Transverse colon (tissue), 4 donors: ENCODE results near the gene SRGN. TPM values are rescaled to one million over a fixed set of nuclear protein-coding genes. Genes with fewer than 3 reads are reported as not detected.

Source experiments
- DNase-seq: peaks from one replicate; pipeline ENCODE4 v3.0.0-alpha.2; 2019
- H3K27ac ChIP-seq, 4 donors: fragments of 200-600 bp; sonication (generic); 2 replicates each; pipeline ENCODE4 v1.5.1; 2016 to 2018; ENCODE audit warnings: inconsistent platforms in 4 of 4
- H3K27me3 ChIP-seq: fragments of 200-600 bp; sonication (generic); 2 replicates; pipeline ENCODE4 v1.5.1; 2017; ENCODE audit warnings: inconsistent platforms
- H3K36me3 ChIP-seq, 4 donors: fragments of 200-600 bp; sonication (generic); 2 replicates each; pipeline ENCODE4 v1.5.1; 2017 to 2019; ENCODE audit warnings: inconsistent platforms in 4 of 4
- H3K4me1 ChIP-seq, 4 donors: fragments of 200-600 bp; sonication (generic); 2 replicates each; pipeline ENCODE4 v1.5.1; 2017 to 2020; ENCODE audit warnings: inconsistent platforms in 4 of 4
- H3K4me3 ChIP-seq, 4 donors: fragments of 200-600 bp; sonication (generic); 1 replicate in 1 of 4; 2 replicates in 3 of 4; pipeline versions ENCODE4 v1.5.1 to v1.6.1; 2017 to 2019; ENCODE audit warnings: inconsistent platforms in 4 of 4
- H3K9me3 ChIP-seq, 2 donors: fragments of 200-600 bp; sonication (generic); 2 replicates each; pipeline ENCODE4 v1.5.1; 2017 to 2019; ENCODE audit warnings: inconsistent platforms in 2 of 2
- CTCF ChIP-seq, 5 experiments: fragments of 200-600 bp in 3 of 5; fragments of 450-650 bp in 2 of 5; sonication (generic) in 3 of 5; IDR thresholded peaks; 1 replicate in 2 of 5; 2 replicates in 3 of 5; pipeline ENCODE4 v1.5.1; 2016 to 2017; ENCODE audit warnings: antibody characterized with exemption in 5 of 5, inconsistent platforms in 3 of 5, mild to moderate bottlenecking in 2 of 5, moderate library complexity in 1 of 5
- EP300 ChIP-seq: sonication (generic); formaldehyde crosslinking; IDR thresholded peaks from one replicate; pipeline ENCODE4 v1.6.1; 2017; ENCODE audit warnings: antibody characterized with exemption, low read depth
- POLR2A ChIP-seq: fragments of 450-650 bp; IDR thresholded peaks from one replicate; pipeline ENCODE4 v1.6.1; 2016; ENCODE audit warnings: antibody characterized with exemption, mild to moderate bottlenecking, moderate library complexity
- POLR2AphosphoS5 ChIP-seq, 3 donors: sonication (generic); formaldehyde crosslinking; IDR thresholded peaks; one replicate each; pipeline ENCODE4 v1.6.1; 2016; ENCODE audit warnings: antibody characterized with exemption in 3 of 3
- WGBS, 2 donors: methylation state at CpG; one replicate each; pipeline ENCODE4 v1.1.5; 2018; ENCODE audit warnings: low coverage in 1 of 2; 5-methylcytosine and 5-hydroxymethylcytosine counted together
- in situ Hi-C, 4 donors: fragments of 200-750 bp; cut with MboI; loops; one replicate each; pipeline versions ENCODE4 v1.15.0 to v1.15.1; 2017; ENCODE audit warnings: low sequenced_read_pairs in 3 of 4, low pct_ligation_motif_present in 1 of 4, low pct_unique_long_range_greater_than_20kb in 1 of 4
- intact Hi-C: fragments of 100-400 bp; cut with DNase I; formaldehyde crosslinking; loops from one replicate; pipeline ENCODE4 v1.15.1; 2023; ENCODE audit warnings: low total_unique reads
- total RNA-seq, 4 donors: library from RNA; depleted of rRNA; stranded (reverse); fragments of >200 nt; gene quantifications; one replicate each; pipeline ENCODE4 v1.1.0, GENCODE V29; 2016

Gene SRGN
- total RNA-seq, 4 donors from 2014 or later: 9.0 to 83.8 (median 20.3) TPM

- intact Hi-C loops (no loop called here), in situ Hi-C loops (no loop called here)
- TF ChIP-seq POLR2A (no peak), CTCF (IDR thresholded peaks at IDR 0.05) (no peak), EP300 (no peak), POLR2AphosphoS5 (IDR thresholded peaks at IDR 0.05) (no peak)
- no peak for DNase-seq
- Histone ChIP-seq H3K27ac (peak overlapping the region; percentile 31 to 75 (median 57)), H3K36me3 (no peaks in the 10 kb centered on the region), H3K9me3 (no peaks in the 10 kb centered on the region), H3K4me3 (no peak overlapping the region), H3K4me1 (peaks cover 0 to 3% (median 0%) of the 10 kb centered on the region in 4 donors), H3K27me3 (no peaks in the 10 kb centered on the region)
- WGBS, 2 donors: 67 to 80% methylated on average over 1 of the region's 1 CpG
Measured at GRCh38 chr10:69044546-69044945, 43.4 kb upstream of the SRGN start.

GRCh38 chr10:69045441-69046300 lies 42.2 kb upstream of the SRGN start:
- peaks cover 0 to 3% (median 0%) of the 10 kb centered on the region in 4 donors for H3K4me1 ChIP-seq
- no peaks in the 10 kb centered on the region for H3K9me3 ChIP-seq
- no peak for DNase-seq
- no peak overlapping the region for H3K4me3 ChIP-seq
- in situ Hi-C loops (no loop called here), intact Hi-C loops (no loop called here)
- 70 to 75% methylated on average over 6 of the region's 6 CpGs for WGBS, 2 donors
- H3K36me3 ChIP-seq: no peaks in the 10 kb centered on the region
- peak overlapping the region; percentile 46 to 75 (median 57) for H3K27ac ChIP-seq
- TF ChIP-seq EP300: no peak
- peak in 1 of 3 donors; percentile 16 for TF ChIP-seq POLR2AphosphoS5 (IDR thresholded peaks at IDR 0.05)
- H3K27me3 ChIP-seq: no peaks in the 10 kb centered on the region

- Histone ChIP-seq H3K4me3 (no peak overlapping the region), H3K27ac (peak overlapping the region; percentile 35 to 75 (median 50)), H3K4me1 (peaks cover 0 to 3% (median 0%) of the 10 kb centered on the region in 4 donors), H3K27me3 (no peaks in the 10 kb centered on the region), H3K36me3 (no peaks in the 10 kb centered on the region), H3K9me3 (no peaks in the 10 kb centered on the region)
- WGBS, 2 donors: 80 to 83% methylated on average over 1 to 4 of the region's 4 CpGs
- intact Hi-C loops (no loop called here), in situ Hi-C loops (no loop called here)
- no peak for DNase-seq
- no peak for TF ChIP-seq EP300
- no peak for TF ChIP-seq POLR2A
- no peak for TF ChIP-seq POLR2AphosphoS5 (IDR thresholded peaks at IDR 0.05)
- TF ChIP-seq CTCF (IDR thresholded peaks at IDR 0.05): no peak
Measured at GRCh38 chr10:69047111-69047832, 40.6 kb upstream of the SRGN start.

- H3K4me1 ChIP-seq: peaks cover 0 to 3% (median 0%) of the 10 kb centered on the region in 4 donors
- DNase-seq: no peak
- TF ChIP-seq EP300 (no peak), POLR2AphosphoS5 (IDR thresholded peaks at IDR 0.05) (peak; percentile 18 to 49 (median 33))
- in situ Hi-C loops (no loop called here), intact Hi-C loops (no loop called here)
- WGBS, 2 donors: 74 to 83% methylated on average over 1 to 8 of the region's 8 CpGs
- H3K27me3 ChIP-seq: no peaks in the 10 kb centered on the region
- H3K27ac ChIP-seq: peak overlapping the region; percentile 35 to 75 (median 50)
- H3K9me3 ChIP-seq: no peaks in the 10 kb centered on the region
- H3K4me3 ChIP-seq: no peak overlapping the region
- H3K36me3 ChIP-seq: no peaks in the 10 kb centered on the region
Measured at GRCh38 chr10:69048103-69048502, 39.8 kb upstream of the SRGN start.

- H3K4me3 ChIP-seq: no peak overlapping the region
- WGBS, 2 donors: 75 to 82% methylated on average over 6 of the region's 6 CpGs
- in situ Hi-C loops: no loop called here
Measured at GRCh38 chr10:69049566-69049961, 38.3 kb upstream of the SRGN start.

More at GRCh38 chr10:69049566-69049961, 38.3 kb upstream of the SRGN start:
- Histone ChIP-seq H3K4me1 (no peaks in the 10 kb centered on the region), H3K27ac (peak overlapping the region; percentile 30 to 71 (median 47)), H3K27me3 (no peaks in the 10 kb centered on the region), H3K9me3 (no peaks in the 10 kb centered on the region), H3K36me3 (no peaks in the 10 kb centered on the region)
- DNase-seq: no peak
- intact Hi-C loops: no loop called here
- TF ChIP-seq EP300 (no peak), CTCF (IDR thresholded peaks at IDR 0.05) (no peak), POLR2AphosphoS5 (IDR thresholded peaks at IDR 0.05) (no peak), POLR2A (no peak)
